SK-N-SH (cell line): ENCODE measurements around the gene RGMA. TPM values are rescaled to one million over a fixed set of nuclear protein-coding genes. Genes with fewer than 3 reads are reported as not detected.

Experiments used
- CTCF ChIA-PET: fragments of 300-600, 350-600 bp; formaldehyde crosslinking; extraction: SDS; loops from one replicate; lab custom pipeline; 2021; lab: Yijun Ruan, JAX
- POLR2A ChIA-PET: fragments of 350-600 bp; sonication (Branson Sonifier 250); formaldehyde crosslinking; extraction: SDS; loops from one replicate; lab custom pipeline; 2020; ENCODE audit warnings: antibody characterized with exemption, inconsistent platforms; lab: Yijun Ruan, JAX
- DNase-seq: peaks from one replicate; pipeline ENCODE4 v3.0.0; 2012
- H2AFZ ChIP-seq: fragments of 200-600 bp; sonication (generic); 2 replicates; pipeline ENCODE4 v1.8.1; 2016; ENCODE audit warnings: antibody characterized with exemption, mild to moderate bottlenecking, low read depth
- H3F3A ChIP-seq: fragments of 200-600 bp; sonication (generic); replicated peaks from 2 replicates; pipeline ENCODE3; 2016; ENCODE audit warnings: antibody characterized with exemption, mild to moderate bottlenecking; ENCODE audit not compliant: insufficient read depth
- H3K27ac ChIP-seq, 2 experiments: fragments of 200-500 bp in 1 of 2; fragments of 200-600 bp in 1 of 2; sonication (Bioruptor generic) in 1 of 2; sonication (generic), shearing (Covaris generic) in 1 of 2; 2 replicates each; pipeline versions ENCODE4 v1.5.1 to v1.6.1; 2014 to 2016; ENCODE audit warnings: low read depth in 2 of 2, inconsistent platforms in 1 of 2, low read length in 1 of 2, mild to moderate bottlenecking in 1 of 2, mixed read lengths in 1 of 2
- H3K27me3 ChIP-seq: fragments of 200-600 bp; sonication (generic), shearing (Covaris generic); 2 replicates; pipeline ENCODE4 v1.6.1; 2016; ENCODE audit warnings: mixed run types; ENCODE audit not compliant: insufficient read depth
- H3K36me3 ChIP-seq, 2 experiments: fragments of 200-500 bp in 1 of 2; fragments of 200-600 bp in 1 of 2; sonication (Bioruptor generic) in 1 of 2; sonication (generic) in 1 of 2; replicated peaks in 1 of 2; 2 replicates each; pipeline versions ENCODE3 to v1.5.1; 2014 to 2016; ENCODE audit warnings: low read length in 1 of 2, mild to moderate bottlenecking in 1 of 2; ENCODE audit not compliant: insufficient read depth in 2 of 2, control insufficient read depth in 1 of 2
- H3K4me1 ChIP-seq, 2 experiments: fragments of 200-500 bp in 1 of 2; fragments of 200-600 bp in 1 of 2; sonication (Bioruptor generic) in 1 of 2; sonication (generic), shearing (Covaris generic) in 1 of 2; 2 replicates each; pipeline versions ENCODE4 v1.5.1 to v1.6.1; 2014 to 2016; ENCODE audit warnings: low read depth in 1 of 2, low read length in 1 of 2, mixed run types in 1 of 2; ENCODE audit not compliant: insufficient read depth in 2 of 2, control insufficient read depth in 1 of 2
- H3K4me2 ChIP-seq: fragments of 200-600 bp; sonication (generic), shearing (Covaris generic); 2 replicates; pipeline ENCODE4 v1.6.1; 2017; ENCODE audit warnings: mixed run types
- H3K4me3 ChIP-seq, 2 experiments: fragments of 200-500 bp in 1 of 2; fragments of 200-600 bp in 1 of 2; sonication (Bioruptor generic) in 1 of 2; sonication (generic), shearing (Covaris generic) in 1 of 2; 2 replicates each; pipeline versions ENCODE4 v1.5.1 to v1.8.1; 2014 to 2016; ENCODE audit warnings: low read depth in 2 of 2, inconsistent platforms in 1 of 2, low read length in 1 of 2, mild to moderate bottlenecking in 1 of 2, mixed read lengths in 1 of 2, moderate library complexity in 1 of 2
- H3K79me2 ChIP-seq: fragments of 200-600 bp; sonication (generic); 2 replicates; pipeline ENCODE4 v1.8.1; 2017; ENCODE audit warnings: mild to moderate bottlenecking; ENCODE audit not compliant: insufficient read depth
- H3K9ac ChIP-seq: fragments of 200-600 bp; sonication (generic); 2 replicates; pipeline ENCODE4 v1.6.1; 2017; ENCODE audit warnings: mixed run types
- H3K9me2 ChIP-seq: fragments of 200-600 bp; sonication (generic); 2 replicates; pipeline ENCODE4 v1.6.1; 2017; ENCODE audit warnings: mixed run types
- H3K9me3 ChIP-seq: fragments of 200-600 bp; sonication (generic); 2 replicates; pipeline ENCODE4 v1.6.1; 2017; ENCODE audit warnings: mixed run types, mild to moderate bottlenecking, moderate library complexity
- H4K20me1 ChIP-seq: fragments of 200-600 bp; sonication (generic); 2 replicates; pipeline ENCODE4 v1.6.1; 2017; ENCODE audit warnings: mild to moderate bottlenecking, mixed run types; ENCODE audit not compliant: insufficient read depth
- EZH2phosphoT487 ChIP-seq: fragments of 200-600 bp; sonication (generic); IDR thresholded peaks from 2 replicates; pipeline ENCODE4 v1.6.1; 2017; ENCODE audit warnings: low read depth, mixed run types, mild to moderate bottlenecking, antibody characterized with exemption, moderate library complexity, borderline replicate concordance
- FOSL2 ChIP-seq: IDR thresholded peaks from 2 replicates; pipeline ENCODE4 v1.4.0; 2012; ENCODE audit warnings: low read depth, mild to moderate bottlenecking, moderate library complexity, borderline replicate concordance
- FOXM1 ChIP-seq: IDR thresholded peaks from 2 replicates; pipeline ENCODE4 v1.4.0; 2012; ENCODE audit warnings: low read depth, mild to moderate bottlenecking
- JUND ChIP-seq: IDR thresholded peaks from 2 replicates; pipeline ENCODE4 v1.4.0; 2012
- RAD21 ChIP-seq: IDR thresholded peaks from 2 replicates; pipeline ENCODE4 v1.6.1; 2012; ENCODE audit warnings: mild to moderate bottlenecking, low read length
- RXRA ChIP-seq: IDR thresholded peaks from 2 replicates; pipeline ENCODE4 v1.4.0; 2012; ENCODE audit warnings: low read depth, mild to moderate bottlenecking, borderline replicate concordance
- SIN3A ChIP-seq: IDR thresholded peaks from 2 replicates; pipeline ENCODE4 v1.6.1; 2012; ENCODE audit warnings: low read depth, mild to moderate bottlenecking, low read length, moderate library complexity, borderline replicate concordance
- SMC3 ChIP-seq: IDR thresholded peaks from 2 replicates; pipeline ENCODE4 v1.6.1; 2012; ENCODE audit warnings: low read depth, low read length, improper control_type of control experiment
- TCF12 ChIP-seq: IDR thresholded peaks from 2 replicates; pipeline ENCODE4 v1.4.0; 2012
- TEAD4 ChIP-seq: IDR thresholded peaks from 2 replicates; pipeline ENCODE4 v1.4.0; 2012; ENCODE audit warnings: mild to moderate bottlenecking, borderline replicate concordance; ENCODE audit not compliant: insufficient read depth
- YY1 ChIP-seq: IDR thresholded peaks from 2 replicates; pipeline ENCODE4 v1.4.0; 2012; ENCODE audit warnings: low read depth, mild to moderate bottlenecking
- WGBS: methylation state at CpG from one replicate; pipeline ENCODE4 v1.1.6; 2017; ENCODE audit warnings: low lambda C conversion rate; 5-methylcytosine and 5-hydroxymethylcytosine counted together
- polyA plus RNA-seq, 3 experiments: library from polyadenylated mRNA; depleted of rRNA; stranded (reverse); fragments of >200 nt; gene quantifications; 2 replicates each; pipeline ENCODE4 v1.2.3, GENCODE V29; 2012
- TF ChIP-seq, protein P1 (sequence below): fragments of 150-350 bp; IDR thresholded peaks from 2 replicates; pipeline ENCODE4 v1.6.1; 2017; ENCODE audit warnings: antibody characterized with exemption, low read length, low read depth, borderline replicate concordance
- TF ChIP-seq, protein P2 (sequence below): fragments of 150-350 bp; IDR thresholded peaks from 2 replicates; pipeline ENCODE4 v1.6.1; 2016; ENCODE audit warnings: mild to moderate bottlenecking, low read depth, low read length
- TF ChIP-seq, protein P3 (sequence below): fragments of 200-600 bp; sonication (generic); IDR thresholded peaks from 2 replicates; pipeline ENCODE4 v1.6.1; 2017; ENCODE audit warnings: antibody characterized with exemption, mild to moderate bottlenecking, moderate library complexity
- TF ChIP-seq, protein P4 (sequence below): IDR thresholded peaks from 2 replicates; pipeline ENCODE4 v1.4.0; 2012; ENCODE audit warnings: low read depth, borderline replicate concordance
- TF ChIP-seq, protein P5 (sequence below): IDR thresholded peaks from 2 replicates; pipeline ENCODE4 v1.4.0; 2012; ENCODE audit warnings: low read depth
- TF ChIP-seq, protein P6 (sequence below): IDR thresholded peaks from 2 replicates; pipeline ENCODE4 v1.4.0; 2012; ENCODE audit warnings: low read depth, borderline replicate concordance

The RGMA gene
- polyA plus RNA-seq, 1 of the 3 experiments (the other 2 are of a cell fraction) = 1.5 TPM

DNA sequence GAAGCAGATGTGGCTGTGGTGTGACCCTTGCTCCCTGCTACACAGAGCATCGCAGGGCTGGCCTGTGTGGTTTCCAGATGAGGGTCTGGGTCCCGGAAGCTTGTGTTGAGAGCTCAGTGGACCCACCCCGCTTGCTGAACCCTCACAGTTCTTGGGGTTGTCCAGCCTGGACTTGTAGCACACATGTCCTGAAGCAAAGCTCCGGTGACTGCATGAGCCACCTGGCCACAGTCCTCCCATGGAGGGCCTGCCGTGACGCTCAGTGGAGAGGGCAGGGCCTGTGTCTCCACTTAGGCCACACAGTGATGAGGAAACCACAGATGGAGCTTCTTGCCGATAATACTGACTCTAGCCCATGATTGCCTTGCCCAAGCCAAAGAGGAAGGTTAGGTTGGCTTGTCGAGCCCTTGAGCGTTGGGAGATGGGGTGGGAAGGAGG is 62.6 kb downstream of the RGMA start:
- 99% methylated on average over 7 of the region's 9 CpGs for WGBS
- Histone ChIP-seq H3K79me2 (peaks cover 17% of the 10 kb centered on the region), H3K4me1 (peaks cover 19 to 20% of the 10 kb centered on the region in 2 experiments; a peak in 3 of 4 replicates), H2AFZ (no peak overlapping the region), H3K9me3 (no peaks in the 10 kb centered on the region), H3K27me3 (no peaks in the 10 kb centered on the region), H3K9me2 (no peaks in the 10 kb centered on the region), H3F3A (peaks cover 29% of the 10 kb centered on the region), H3K4me3 (no peak overlapping the region), H3K4me2 (no peak overlapping the region), H3K36me3 (peaks cover 45 to 71% of the 10 kb centered on the region in 2 experiments), H4K20me1 (peaks cover 59% of the 10 kb centered on the region), H3K9ac (no peak overlapping the region), H3K27ac (no peak overlapping the region)
- DNase-seq = no peak
- ChIA-PET POLR2A (no interaction called here), CTCF (interaction anchor here (0.5 to 10.7 kb wide), 5 partner anchors 8 to 1093 kb away, joined by 3 to 191 read pairs (median 3); no protein-coding TSS in a partner anchor)
- TF ChIP-seq RXRA (no peak), SMC3 (no peak), FOXM1 (no peak), EZH2phosphoT487 (no peak), JUND (no peak), SIN3A (no peak), RAD21 (no peak), TCF12 (no peak), TEAD4 (no peak), YY1 (no peak), FOSL2 (no peak)
- TF ChIP-seq, protein P1, sequence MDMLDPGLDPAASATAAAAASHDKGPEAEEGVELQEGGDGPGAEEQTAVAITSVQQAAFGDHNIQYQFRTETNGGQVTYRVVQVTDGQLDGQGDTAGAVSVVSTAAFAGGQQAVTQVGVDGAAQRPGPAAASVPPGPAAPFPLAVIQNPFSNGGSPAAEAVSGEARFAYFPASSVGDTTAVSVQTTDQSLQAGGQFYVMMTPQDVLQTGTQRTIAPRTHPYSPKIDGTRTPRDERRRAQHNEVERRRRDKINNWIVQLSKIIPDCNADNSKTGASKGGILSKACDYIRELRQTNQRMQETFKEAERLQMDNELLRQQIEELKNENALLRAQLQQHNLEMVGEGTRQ = no peak
- TF ChIP-seq, protein P2, sequence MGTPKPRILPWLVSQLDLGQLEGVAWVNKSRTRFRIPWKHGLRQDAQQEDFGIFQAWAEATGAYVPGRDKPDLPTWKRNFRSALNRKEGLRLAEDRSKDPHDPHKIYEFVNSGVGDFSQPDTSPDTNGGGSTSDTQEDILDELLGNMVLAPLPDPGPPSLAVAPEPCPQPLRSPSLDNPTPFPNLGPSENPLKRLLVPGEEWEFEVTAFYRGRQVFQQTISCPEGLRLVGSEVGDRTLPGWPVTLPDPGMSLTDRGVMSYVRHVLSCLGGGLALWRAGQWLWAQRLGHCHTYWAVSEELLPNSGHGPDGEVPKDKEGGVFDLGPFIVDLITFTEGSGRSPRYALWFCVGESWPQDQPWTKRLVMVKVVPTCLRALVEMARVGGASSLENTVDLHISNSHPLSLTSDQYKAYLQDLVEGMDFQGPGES = no peak
- TF ChIP-seq, protein P3, sequence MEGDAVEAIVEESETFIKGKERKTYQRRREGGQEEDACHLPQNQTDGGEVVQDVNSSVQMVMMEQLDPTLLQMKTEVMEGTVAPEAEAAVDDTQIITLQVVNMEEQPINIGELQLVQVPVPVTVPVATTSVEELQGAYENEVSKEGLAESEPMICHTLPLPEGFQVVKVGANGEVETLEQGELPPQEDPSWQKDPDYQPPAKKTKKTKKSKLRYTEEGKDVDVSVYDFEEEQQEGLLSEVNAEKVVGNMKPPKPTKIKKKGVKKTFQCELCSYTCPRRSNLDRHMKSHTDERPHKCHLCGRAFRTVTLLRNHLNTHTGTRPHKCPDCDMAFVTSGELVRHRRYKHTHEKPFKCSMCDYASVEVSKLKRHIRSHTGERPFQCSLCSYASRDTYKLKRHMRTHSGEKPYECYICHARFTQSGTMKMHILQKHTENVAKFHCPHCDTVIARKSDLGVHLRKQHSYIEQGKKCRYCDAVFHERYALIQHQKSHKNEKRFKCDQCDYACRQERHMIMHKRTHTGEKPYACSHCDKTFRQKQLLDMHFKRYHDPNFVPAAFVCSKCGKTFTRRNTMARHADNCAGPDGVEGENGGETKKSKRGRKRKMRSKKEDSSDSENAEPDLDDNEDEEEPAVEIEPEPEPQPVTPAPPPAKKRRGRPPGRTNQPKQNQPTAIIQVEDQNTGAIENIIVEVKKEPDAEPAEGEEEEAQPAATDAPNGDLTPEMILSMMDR = no peak
- TF ChIP-seq, protein P4, sequence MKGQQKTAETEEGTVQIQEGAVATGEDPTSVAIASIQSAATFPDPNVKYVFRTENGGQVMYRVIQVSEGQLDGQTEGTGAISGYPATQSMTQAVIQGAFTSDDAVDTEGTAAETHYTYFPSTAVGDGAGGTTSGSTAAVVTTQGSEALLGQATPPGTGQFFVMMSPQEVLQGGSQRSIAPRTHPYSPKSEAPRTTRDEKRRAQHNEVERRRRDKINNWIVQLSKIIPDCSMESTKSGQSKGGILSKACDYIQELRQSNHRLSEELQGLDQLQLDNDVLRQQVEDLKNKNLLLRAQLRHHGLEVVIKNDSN = no peak
- TF ChIP-seq, protein P5, sequence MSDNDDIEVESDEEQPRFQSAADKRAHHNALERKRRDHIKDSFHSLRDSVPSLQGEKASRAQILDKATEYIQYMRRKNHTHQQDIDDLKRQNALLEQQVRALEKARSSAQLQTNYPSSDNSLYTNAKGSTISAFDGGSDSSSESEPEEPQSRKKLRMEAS = no peak
- TF ChIP-seq, protein P6, sequence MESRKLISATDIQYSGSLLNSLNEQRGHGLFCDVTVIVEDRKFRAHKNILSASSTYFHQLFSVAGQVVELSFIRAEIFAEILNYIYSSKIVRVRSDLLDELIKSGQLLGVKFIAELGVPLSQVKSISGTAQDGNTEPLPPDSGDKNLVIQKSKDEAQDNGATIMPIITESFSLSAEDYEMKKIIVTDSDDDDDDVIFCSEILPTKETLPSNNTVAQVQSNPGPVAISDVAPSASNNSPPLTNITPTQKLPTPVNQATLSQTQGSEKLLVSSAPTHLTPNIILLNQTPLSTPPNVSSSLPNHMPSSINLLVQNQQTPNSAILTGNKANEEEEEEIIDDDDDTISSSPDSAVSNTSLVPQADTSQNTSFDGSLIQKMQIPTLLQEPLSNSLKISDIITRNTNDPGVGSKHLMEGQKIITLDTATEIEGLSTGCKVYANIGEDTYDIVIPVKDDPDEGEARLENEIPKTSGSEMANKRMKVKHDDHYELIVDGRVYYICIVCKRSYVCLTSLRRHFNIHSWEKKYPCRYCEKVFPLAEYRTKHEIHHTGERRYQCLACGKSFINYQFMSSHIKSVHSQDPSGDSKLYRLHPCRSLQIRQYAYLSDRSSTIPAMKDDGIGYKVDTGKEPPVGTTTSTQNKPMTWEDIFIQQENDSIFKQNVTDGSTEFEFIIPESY = no peak
